HFFc6 (cell line): Measurements from ENCODE around the gene YOD1. TPM values are rescaled to one million over a fixed set of nuclear protein-coding genes. Genes with fewer than 3 reads are reported as not detected.

Source experiments
- DNase-seq: peaks from one replicate; pipeline ENCODE4 v3.0.0-alpha.2; 2018
- H3K27ac Mint-ChIP-seq: 2 replicates; pipeline ENCODE4 v1.8.0; 2020; ENCODE audit warnings: mild to moderate bottlenecking, mixed read lengths
- H3K27me3 Mint-ChIP-seq: 2 replicates; pipeline ENCODE4 v1.8.0; 2021; ENCODE audit warnings: mild to moderate bottlenecking, moderate library complexity, mixed read lengths; ENCODE audit not compliant: insufficient read depth
- H3K36me3 Mint-ChIP-seq: 2 replicates; pipeline ENCODE4 v1.8.0; 2021; ENCODE audit warnings: low read depth, mixed read lengths
- H3K4me1 Mint-ChIP-seq: 2 replicates; pipeline ENCODE4 v1.8.0; 2020; ENCODE audit warnings: low read depth, mixed read lengths
- H3K4me3 Mint-ChIP-seq: 2 replicates; pipeline ENCODE4 v1.8.0; 2020; ENCODE audit warnings: mild to moderate bottlenecking, moderate library complexity, mixed read lengths
- H3K9me3 Mint-ChIP-seq: 2 replicates; pipeline ENCODE4 v1.8.0; 2020; ENCODE audit warnings: mild to moderate bottlenecking, mixed read lengths
- total RNA-seq, 6 experiments: library from RNA; stranded (reverse); fragmentation: NEBNext Ultra II Directional; extraction: Animal tissue kit (Norgen Biotek cat#: 25700); gene quantifications; 2 replicates in 1 of 6; 3 replicates in 5 of 6; pipeline ENCODE4 v1.2.3, GENCODE V29; 2021
- TF ChIP-seq, protein P1 (sequence below): fragments of 200-600 bp; sonication (generic); IDR thresholded peaks from 2 replicates; pipeline ENCODE4 v1.5.0; 2021; ENCODE audit warnings: antibody characterized with exemption, mild to moderate bottlenecking

Gene YOD1
- total RNA-seq, 6 experiments from 2014 or later: 6.5 to 10.6 (median 7.1) TPM

DNA sequence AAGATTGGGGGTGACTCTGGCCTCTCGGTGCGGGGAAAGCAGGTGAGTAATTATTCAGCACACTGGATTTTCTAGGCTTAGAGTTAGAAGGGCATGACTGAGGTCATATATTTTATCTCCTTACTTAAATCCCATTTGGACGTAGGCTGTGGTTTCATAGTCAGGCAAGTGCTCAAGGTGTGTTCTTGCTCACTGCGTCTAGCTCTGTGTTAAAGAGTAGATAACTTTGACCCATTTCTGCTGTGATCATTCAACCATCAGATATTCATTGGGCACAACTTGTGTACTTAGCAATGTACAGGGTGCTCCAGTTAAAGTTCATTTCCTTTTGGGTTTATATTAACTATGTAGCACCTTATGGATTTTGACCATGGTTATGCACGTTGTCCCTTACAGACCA lies 16.7 kb upstream of the YOD1 start:
- H3K4me3 Mint-ChIP-seq: no peak overlapping the region
- TF ChIP-seq, protein P1, sequence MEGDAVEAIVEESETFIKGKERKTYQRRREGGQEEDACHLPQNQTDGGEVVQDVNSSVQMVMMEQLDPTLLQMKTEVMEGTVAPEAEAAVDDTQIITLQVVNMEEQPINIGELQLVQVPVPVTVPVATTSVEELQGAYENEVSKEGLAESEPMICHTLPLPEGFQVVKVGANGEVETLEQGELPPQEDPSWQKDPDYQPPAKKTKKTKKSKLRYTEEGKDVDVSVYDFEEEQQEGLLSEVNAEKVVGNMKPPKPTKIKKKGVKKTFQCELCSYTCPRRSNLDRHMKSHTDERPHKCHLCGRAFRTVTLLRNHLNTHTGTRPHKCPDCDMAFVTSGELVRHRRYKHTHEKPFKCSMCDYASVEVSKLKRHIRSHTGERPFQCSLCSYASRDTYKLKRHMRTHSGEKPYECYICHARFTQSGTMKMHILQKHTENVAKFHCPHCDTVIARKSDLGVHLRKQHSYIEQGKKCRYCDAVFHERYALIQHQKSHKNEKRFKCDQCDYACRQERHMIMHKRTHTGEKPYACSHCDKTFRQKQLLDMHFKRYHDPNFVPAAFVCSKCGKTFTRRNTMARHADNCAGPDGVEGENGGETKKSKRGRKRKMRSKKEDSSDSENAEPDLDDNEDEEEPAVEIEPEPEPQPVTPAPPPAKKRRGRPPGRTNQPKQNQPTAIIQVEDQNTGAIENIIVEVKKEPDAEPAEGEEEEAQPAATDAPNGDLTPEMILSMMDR: no peak
- no peak for DNase-seq
- H3K36me3 Mint-ChIP-seq: peaks cover 6% of the 10 kb centered on the region; the same call in 1 of the 2 replicates
- H3K9me3 Mint-ChIP-seq: no peaks in the 10 kb centered on the region
- no peaks in the 10 kb centered on the region; the same call in 1 of the 2 replicates for H3K27me3 Mint-ChIP-seq
- no peaks in the 10 kb centered on the region for H3K4me1 Mint-ChIP-seq
- H3K27ac Mint-ChIP-seq: no peak overlapping the region

DNA sequence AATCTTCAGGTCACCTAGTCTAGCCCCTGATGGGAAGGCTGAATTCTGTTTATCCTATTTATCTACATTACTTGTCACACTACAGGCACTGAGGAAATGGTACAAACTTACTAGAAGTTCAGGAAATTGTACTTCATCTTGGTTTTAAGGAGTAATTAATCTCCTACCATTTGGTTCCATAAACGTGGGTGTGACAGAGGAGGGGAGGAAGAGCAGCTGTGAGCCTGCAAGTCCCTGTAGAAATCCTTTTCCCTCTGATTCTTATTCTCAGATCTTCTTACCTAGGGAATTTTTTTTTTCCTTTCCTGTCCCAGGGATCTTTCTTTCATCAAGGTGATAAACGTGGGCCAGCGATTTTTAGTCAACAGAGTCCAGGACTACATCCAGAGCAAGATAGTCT lies 16.2 kb upstream of the YOD1 start:
- no peak overlapping the region for H3K4me3 Mint-ChIP-seq
- H3K36me3 Mint-ChIP-seq: peaks cover 6% of the 10 kb centered on the region; the same call in 1 of the 2 replicates
- no peaks in the 10 kb centered on the region; the same call in 1 of the 2 replicates for H3K27me3 Mint-ChIP-seq
- TF ChIP-seq, protein P1: no peak
- H3K4me1 Mint-ChIP-seq: no peaks in the 10 kb centered on the region
- H3K9me3 Mint-ChIP-seq: no peaks in the 10 kb centered on the region
- DNase-seq: no peak
- no peak overlapping the region for H3K27ac Mint-ChIP-seq

DNA sequence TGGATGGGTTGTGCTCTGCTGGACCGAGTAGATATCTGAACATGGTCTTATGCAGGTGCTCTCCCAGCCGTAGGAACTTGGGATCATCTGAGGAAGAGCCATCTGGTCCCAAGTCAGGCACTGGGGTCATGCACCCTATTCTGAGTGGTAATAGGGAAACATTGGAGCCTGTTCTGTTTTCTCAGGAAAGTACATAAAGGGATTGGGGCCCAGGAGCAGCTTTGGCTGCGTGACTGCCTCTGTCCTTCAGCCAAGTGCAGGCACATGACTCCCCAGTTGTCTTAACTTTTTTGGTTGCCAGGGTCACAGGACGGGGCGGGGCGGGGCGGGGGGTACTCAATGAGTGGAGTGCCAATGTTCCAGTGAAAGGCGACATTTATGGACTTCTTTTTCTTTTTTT lies 13.6 kb upstream of the YOD1 start:
- TF ChIP-seq, protein P1: no peak
- no peaks in the 10 kb centered on the region for H3K4me1 Mint-ChIP-seq
- H3K27ac Mint-ChIP-seq: no peak overlapping the region
- no peak overlapping the region for H3K4me3 Mint-ChIP-seq
- no peaks in the 10 kb centered on the region; the same call in 1 of the 2 replicates for H3K27me3 Mint-ChIP-seq
- H3K36me3 Mint-ChIP-seq: peaks cover 6% of the 10 kb centered on the region; the same call in 1 of the 2 replicates
- no peaks in the 10 kb centered on the region for H3K9me3 Mint-ChIP-seq
- no peak for DNase-seq

DNA sequence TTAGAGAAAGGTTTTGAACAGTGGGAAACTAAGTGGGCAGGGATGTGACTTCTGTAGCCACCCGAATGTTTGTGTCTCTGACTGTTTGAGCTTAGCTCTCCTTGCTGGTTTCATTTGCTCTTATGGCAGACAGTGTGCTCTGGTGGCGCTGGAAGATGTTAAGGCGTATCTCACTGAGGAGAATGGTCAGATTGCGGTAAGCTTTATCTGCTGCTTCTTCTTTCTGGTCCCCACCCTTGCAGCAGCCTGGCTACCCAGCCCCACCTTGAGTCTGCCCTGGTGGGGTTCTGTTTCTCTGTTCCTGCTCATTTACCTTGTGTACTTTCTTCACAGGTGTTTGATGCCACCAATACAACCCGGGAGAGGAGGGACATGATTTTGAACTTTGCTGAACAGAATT lies 12.0 kb upstream of the YOD1 start:
- Mint-ChIP-seq H3K4me3 (no peak overlapping the region), H3K9me3 (no peaks in the 10 kb centered on the region), H3K27me3 (no peaks in the 10 kb centered on the region; the same call in 1 of the 2 replicates), H3K36me3 (no peaks in the 10 kb centered on the region), H3K4me1 (no peaks in the 10 kb centered on the region), H3K27ac (no peak overlapping the region)
- DNase-seq: no peak
- TF ChIP-seq, protein P1: no peak

DNA sequence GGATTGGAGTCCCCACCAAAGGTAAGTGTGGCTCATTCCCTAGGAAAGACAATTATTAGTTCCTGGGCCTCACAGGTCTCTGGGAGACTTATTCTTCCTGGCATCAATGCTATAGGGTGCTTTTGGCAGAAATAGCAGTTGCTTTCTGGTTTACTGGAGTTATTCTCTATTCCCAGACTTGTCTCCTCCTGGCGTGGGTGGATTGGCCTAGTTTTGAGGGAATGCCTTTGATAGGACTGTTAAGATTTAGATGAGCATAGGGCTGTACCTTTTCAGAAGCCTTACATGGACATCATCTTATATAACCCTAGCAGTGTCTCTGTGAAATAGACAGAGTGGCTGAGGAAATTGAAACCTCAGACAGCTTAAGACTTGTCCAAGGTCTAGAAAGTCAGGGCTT lies 11.1 kb upstream of the YOD1 start:
- no peaks in the 10 kb centered on the region for H3K36me3 Mint-ChIP-seq
- H3K4me3 Mint-ChIP-seq: no peak overlapping the region
- TF ChIP-seq, protein P1: no peak
- no peak for DNase-seq
- no peaks in the 10 kb centered on the region for H3K9me3 Mint-ChIP-seq
- no peak overlapping the region for H3K27ac Mint-ChIP-seq
- H3K27me3 Mint-ChIP-seq: no peaks in the 10 kb centered on the region; the same call in 1 of the 2 replicates
- H3K4me1 Mint-ChIP-seq: no peaks in the 10 kb centered on the region

DNA sequence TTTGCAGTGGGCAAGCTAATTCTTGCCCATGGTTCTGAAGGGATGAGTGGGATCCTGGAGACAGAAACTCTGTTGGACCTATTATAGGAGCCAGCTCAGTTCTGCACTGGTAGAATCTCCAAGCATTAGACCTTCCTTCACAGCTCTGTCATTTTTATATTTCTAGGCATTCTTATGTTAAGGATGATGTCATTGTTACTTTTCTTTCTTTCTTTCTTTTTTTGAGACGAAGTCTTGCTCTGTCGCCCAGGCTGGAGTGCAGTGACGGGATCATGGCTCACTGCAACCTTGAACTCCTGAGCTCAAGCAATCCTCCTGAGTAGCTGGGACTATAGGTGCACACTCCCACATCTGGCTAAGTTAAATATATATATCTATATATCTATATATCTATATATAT lies 9.6 kb upstream of the YOD1 start:
- H3K27ac Mint-ChIP-seq: no peak overlapping the region
- H3K27me3 Mint-ChIP-seq: peaks cover 3% of the 10 kb centered on the region
- H3K36me3 Mint-ChIP-seq: no peaks in the 10 kb centered on the region
- H3K4me3 Mint-ChIP-seq: no peak overlapping the region
- no peaks in the 10 kb centered on the region for H3K4me1 Mint-ChIP-seq
- no peaks in the 10 kb centered on the region for H3K9me3 Mint-ChIP-seq
- DNase-seq: no peak
- TF ChIP-seq, protein P1: no peak
